GM20000 (cell line): ENCODE data around the gene RGP1.

Source experiments
- DNase-seq: peaks from one replicate; pipeline ENCODE4 v3.0.0; 2012; ENCODE audit warnings: low spot score
- CTCF ChIP-seq: IDR thresholded peaks from 2 replicates; pipeline ENCODE4 v1.5.1; 2012; ENCODE audit warnings: mild to moderate bottlenecking, control low read depth; ENCODE audit errors: extremely low read depth, missing control alignments

RGP1 gene

GRCh38 chr9:35723426-35723825 lies 25.7 kb upstream of the RGP1 start:
- DNase-seq, result no peak
- no peak for TF ChIP-seq CTCF

GRCh38 chr9:35723908-35724307 lies 25.2 kb upstream of the RGP1 start:
- DNase-seq, result no peak
- no peak for TF ChIP-seq CTCF

- DNase-seq, result no peak
- no peak for TF ChIP-seq CTCF
Measured at GRCh38 chr9:35725362-35725761, 23.7 kb upstream of the RGP1 start.

GRCh38 chr9:35726931-35727330 lies 22.2 kb upstream of the RGP1 start:
- peak; percentile 39 for DNase-seq
- TF ChIP-seq CTCF, result peak; percentile 16

GRCh38 chr9:35727676-35728040 lies 21.4 kb upstream of the RGP1 start:
- no peak for DNase-seq
- no peak for TF ChIP-seq CTCF

GRCh38 chr9:35728041-35728971 lies 20.8 kb upstream of the RGP1 start:
- no peak for TF ChIP-seq CTCF
- DNase-seq, result peak; percentile 75

- TF ChIP-seq CTCF, result no peak
- no peak for DNase-seq
Measured at GRCh38 chr9:35729101-35729500, 20.0 kb upstream of the RGP1 start.
